ENCODE measurements around the gene TMPRSS3. TPM values are rescaled to one million over a fixed set of nuclear protein-coding genes. Genes with fewer than 3 reads are reported as not detected.

TMPRSS3 gene
- polyA plus RNA-seq, 1 experiment: not detected

GRCh38 chr21:42397746-42398394, 2.0 kb upstream of the TMPRSS3 start:
- no peak for TF ChIP-seq CTCF (IDR thresholded peaks at IDR 0.05; ENCODE audit: insufficient read depth, low read depth, low read length)
- DNase-seq (ENCODE audit: low read depth): no peak
- Histone ChIP-seq H3K36me3 (ENCODE audit: control insufficient read depth, insufficient read depth, low read length) (no peaks in the 10 kb centered on the region), H3K4me3 (ENCODE audit: low read depth, low read length) (no peak overlapping the region), H3K27me3 (ENCODE audit: control insufficient read depth, insufficient read depth, low read length) (no peaks in the 10 kb centered on the region)
- ChIA-PET CTCF (interaction anchor here (2.2 kb wide), 1 partner anchor 16 kb away, joined by 8 read pairs; no protein-coding TSS in a partner anchor), POLR2A (no interaction called here)

- no peak for DNase-seq (ENCODE audit: low read depth)
- CTCF ChIA-PET: no interaction called here
Measured at GRCh38 chr21:42396799-42397745, 1.2 kb upstream of the TMPRSS3 start.

GRCh38 chr21:42395302-42395701, 550 bp downstream of the TMPRSS3 start:
- Histone ChIP-seq H3K4me3 (ENCODE audit: low read depth, low read length) (no peak overlapping the region), H3K36me3 (ENCODE audit: control insufficient read depth, insufficient read depth, low read length) (no peaks in the 10 kb centered on the region), H3K27me3 (ENCODE audit: control insufficient read depth, insufficient read depth, low read length) (no peaks in the 10 kb centered on the region)
- no peak for TF ChIP-seq CTCF (IDR thresholded peaks at IDR 0.05; ENCODE audit: insufficient read depth, low read depth, low read length)
- ChIA-PET CTCF (no interaction called here), POLR2A (no interaction called here)
- no peak for DNase-seq (ENCODE audit: low read depth)

More at GRCh38 chr21:42396799-42397745, 1.2 kb upstream of the TMPRSS3 start:
- TF ChIP-seq CTCF (IDR thresholded peaks at IDR 0.05; ENCODE audit: insufficient read depth, low read depth, low read length): no peak
- H3K36me3 ChIP-seq (ENCODE audit: control insufficient read depth, insufficient read depth, low read length): no peaks in the 10 kb centered on the region
- H3K27me3 ChIP-seq (ENCODE audit: control insufficient read depth, insufficient read depth, low read length): no peaks in the 10 kb centered on the region
- POLR2A ChIA-PET: no interaction called here
- H3K4me3 ChIP-seq (ENCODE audit: low read depth, low read length): no peak overlapping the region

- POLR2A ChIA-PET: interaction anchor here (0.6 kb wide), 1 partner anchor 8 kb away, joined by 7 read pairs; no protein-coding TSS in a partner anchor
Measured at GRCh38 chr21:42393443-42393950, 2.4 kb downstream of the TMPRSS3 start.

More at GRCh38 chr21:42393443-42393950, 2.4 kb downstream of the TMPRSS3 start:
- CTCF ChIA-PET: interaction anchor here (1.5 kb wide), 1 partner anchor 12 kb away, joined by 3 read pairs; no protein-coding TSS in a partner anchor
- H3K27me3 ChIP-seq (ENCODE audit: control insufficient read depth, insufficient read depth, low read length): no peaks in the 10 kb centered on the region
- DNase-seq (ENCODE audit: low read depth): no peak
- no peaks in the 10 kb centered on the region for H3K36me3 ChIP-seq (ENCODE audit: control insufficient read depth, insufficient read depth, low read length)
- TF ChIP-seq CTCF (IDR thresholded peaks at IDR 0.05; ENCODE audit: insufficient read depth, low read depth, low read length): no peak
- H3K4me3 ChIP-seq (ENCODE audit: low read depth, low read length): no peak overlapping the region

All from BJ (cell line).